ENCODE data around the gene FAM174C. TPM values are rescaled to one million over a fixed set of nuclear protein-coding genes. Genes with fewer than 3 reads are reported as not detected.

Gene FAM174C
- total and polyA plus RNA-seq, 2 donors = 4.9 to 55.9 TPM

- WGBS = 72% methylated on average over 8 of the region's 8 CpGs
- DNase-seq (ENCODE audit: extremely low spot score) = no peak
- Histone ChIP-seq H3K4me1 (ENCODE audit: insufficient read depth) (peaks cover 2% of the 10 kb centered on the region), H3K27ac (ENCODE audit: low read depth) (peak overlapping the region; percentile 65), H3K36me3 (ENCODE audit: insufficient read depth) (peaks cover 11% of the 10 kb centered on the region), H3K4me3 (ENCODE audit: low read depth, low read length) (no peak overlapping the region)
These were observed 17.2 kb upstream of the FAM174C start for GRCh38 chr19:1258163-1258492.

DNA sequence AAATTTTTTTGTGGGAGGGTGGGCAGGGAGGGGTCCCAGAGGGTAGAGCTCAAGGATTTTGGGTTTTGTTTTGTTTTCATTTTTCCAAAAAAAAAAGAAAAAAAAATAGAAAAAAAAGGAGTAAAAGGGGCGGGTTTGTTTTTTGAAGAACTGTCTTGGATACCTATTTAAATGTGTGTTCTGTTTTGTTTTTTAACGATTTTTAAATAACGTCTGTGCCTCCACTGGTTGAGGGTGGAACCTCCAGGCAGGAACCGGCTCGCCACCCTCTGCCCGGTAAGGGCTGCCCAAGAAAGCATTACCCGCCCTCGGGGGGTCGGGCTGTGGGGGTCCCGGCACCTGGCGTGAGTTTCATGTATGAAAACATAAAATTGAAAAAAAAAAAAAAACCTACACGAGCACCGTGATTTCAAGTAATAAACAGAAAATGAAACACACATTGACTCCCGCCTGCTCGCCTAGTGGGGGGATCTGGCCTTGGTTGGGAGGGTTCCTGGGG is 16.6 kb upstream of the FAM174C start:
- Histone ChIP-seq H3K27ac (ENCODE audit: low read depth) (peak overlapping the region; percentile 94), H3K4me3 (ENCODE audit: low read depth, low read length) (no peak overlapping the region), H3K4me1 (ENCODE audit: insufficient read depth) (peaks cover 2% of the 10 kb centered on the region), H3K36me3 (ENCODE audit: insufficient read depth) (peaks cover 11% of the 10 kb centered on the region)
- no peak for DNase-seq (ENCODE audit: extremely low spot score)
- 38% methylated on average over 15 of the region's 15 CpGs for WGBS

DNA sequence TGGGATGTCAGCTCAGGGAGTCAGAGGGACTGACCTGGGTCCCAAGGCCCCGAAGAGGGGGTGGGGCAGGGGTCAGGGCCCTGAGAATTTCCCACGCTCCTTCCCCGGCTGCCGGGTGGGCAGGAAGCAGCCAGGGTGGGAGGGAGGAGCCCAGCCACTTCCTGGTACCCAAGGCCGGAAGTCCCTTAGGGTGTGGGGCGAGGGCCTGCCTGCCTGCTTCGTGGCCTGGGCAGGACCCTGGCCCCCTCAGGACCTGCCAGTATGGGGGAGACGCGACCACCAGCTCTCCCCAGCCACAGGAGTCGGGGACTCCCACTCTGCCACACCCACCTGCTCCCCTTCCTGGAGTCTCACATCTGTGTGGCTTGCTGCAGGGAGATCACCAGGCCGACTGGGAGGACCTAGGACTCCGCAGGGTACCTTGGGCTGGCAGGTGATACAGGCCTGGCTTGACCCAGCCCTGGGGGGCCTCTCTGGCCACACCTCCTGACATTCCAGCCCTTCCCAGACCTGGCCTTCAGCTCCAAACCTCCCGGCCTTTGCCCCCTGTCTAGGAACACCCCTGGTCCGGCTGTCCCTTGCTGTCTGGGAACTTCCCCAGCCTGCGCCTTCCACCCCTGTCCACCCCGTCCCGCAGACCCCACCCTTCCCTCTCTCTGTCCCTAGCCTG is 16.0 kb upstream of the FAM174C start:
- 25% methylated on average over 17 of the region's 17 CpGs for WGBS
- peaks cover 2% of the 10 kb centered on the region for H3K4me1 ChIP-seq (ENCODE audit: insufficient read depth)
- H3K4me3 ChIP-seq (ENCODE audit: low read depth, low read length) = no peak overlapping the region
- peak overlapping the region; percentile 94 for H3K27ac ChIP-seq (ENCODE audit: low read depth)
- DNase-seq (ENCODE audit: extremely low spot score) = no peak
- H3K36me3 ChIP-seq (ENCODE audit: insufficient read depth) = peaks cover 11% of the 10 kb centered on the region

GRCh38 chr19:1259876-1260748 is 15.2 kb upstream of the FAM174C start:
- H3K36me3 ChIP-seq (ENCODE audit: insufficient read depth) = peaks cover 7% of the 10 kb centered on the region
- WGBS = 21% methylated on average over 33 of the region's 33 CpGs
- H3K4me1 ChIP-seq (ENCODE audit: insufficient read depth) = peaks cover 2% of the 10 kb centered on the region
- H3K27ac ChIP-seq (ENCODE audit: low read depth) = peak overlapping the region; percentile 94
- H3K4me3 ChIP-seq (ENCODE audit: low read depth, low read length) = peak overlapping the region; percentile 12
- DNase-seq (ENCODE audit: extremely low spot score) = no peak

GRCh38 chr19:1260749-1261537 is 14.4 kb upstream of the FAM174C start:
- WGBS = under 1% methylated on average over 83 of the region's 83 CpGs
- Histone ChIP-seq H3K4me3 (ENCODE audit: low read depth, low read length) (peak overlapping the region; percentile 44), H3K36me3 (ENCODE audit: insufficient read depth) (peaks cover 3% of the 10 kb centered on the region), H3K27ac (ENCODE audit: low read depth) (peak overlapping the region; percentile 94), H3K4me1 (ENCODE audit: insufficient read depth) (peaks cover 2% of the 10 kb centered on the region)
- peak; percentile 82 for DNase-seq (ENCODE audit: extremely low spot score)

GRCh38 chr19:1261538-1261797 is 13.9 kb upstream of the FAM174C start:
- H3K27ac ChIP-seq (ENCODE audit: low read depth) = peak overlapping the region; percentile 86
- H3K36me3 ChIP-seq (ENCODE audit: insufficient read depth) = peaks cover 3% of the 10 kb centered on the region
- WGBS = 20% methylated on average over 14 of the region's 14 CpGs
- H3K4me1 ChIP-seq (ENCODE audit: insufficient read depth) = peaks cover 2% of the 10 kb centered on the region
- peak overlapping the region; percentile 44 for H3K4me3 ChIP-seq (ENCODE audit: low read depth, low read length)
- no peak for DNase-seq (ENCODE audit: extremely low spot score)

- no peak for DNase-seq (ENCODE audit: extremely low spot score)
- WGBS = 37% methylated on average over 28 of the region's 28 CpGs
- peaks cover 2% of the 10 kb centered on the region for H3K36me3 ChIP-seq (ENCODE audit: insufficient read depth)
- peak overlapping the region; percentile 86 for H3K27ac ChIP-seq (ENCODE audit: low read depth)
- no peak overlapping the region for H3K4me3 ChIP-seq (ENCODE audit: low read depth, low read length)
- H3K4me1 ChIP-seq (ENCODE audit: insufficient read depth) = peaks cover 2% of the 10 kb centered on the region
These were observed 13.3 kb upstream of the FAM174C start for GRCh38 chr19:1261798-1262622.

GRCh38 chr19:1262623-1263123 is 12.7 kb upstream of the FAM174C start:
- no peaks in the 10 kb centered on the region for H3K36me3 ChIP-seq (ENCODE audit: insufficient read depth)
- DNase-seq (ENCODE audit: extremely low spot score) = no peak
- peaks cover 2% of the 10 kb centered on the region for H3K4me1 ChIP-seq (ENCODE audit: insufficient read depth)
- H3K4me3 ChIP-seq (ENCODE audit: low read depth, low read length) = no peak overlapping the region
- H3K27ac ChIP-seq (ENCODE audit: low read depth) = peak overlapping the region; percentile 86
- 62% methylated on average over 21 of the region's 21 CpGs for WGBS

- Histone ChIP-seq H3K27ac (ENCODE audit: low read depth) (no peak overlapping the region), H3K36me3 (ENCODE audit: insufficient read depth) (no peaks in the 10 kb centered on the region), H3K4me3 (ENCODE audit: low read depth, low read length) (no peak overlapping the region), H3K4me1 (ENCODE audit: insufficient read depth) (peaks cover 2% of the 10 kb centered on the region)
- DNase-seq (ENCODE audit: extremely low spot score) = no peak
- WGBS = 78% methylated on average over 5 of the region's 5 CpGs
These were observed 12.1 kb upstream of the FAM174C start for GRCh38 chr19:1263188-1263587.

- Histone ChIP-seq H3K27ac (ENCODE audit: low read depth) (peak overlapping the region; percentile 28), H3K36me3 (ENCODE audit: insufficient read depth) (no peaks in the 10 kb centered on the region), H3K4me1 (ENCODE audit: insufficient read depth) (no peaks in the 10 kb centered on the region), H3K4me3 (ENCODE audit: low read depth, low read length) (no peak overlapping the region)
- 66% methylated on average over 26 of the region's 26 CpGs for WGBS
- no peak for DNase-seq (ENCODE audit: extremely low spot score)
These were observed 10.3 kb upstream of the FAM174C start for GRCh38 chr19:1264801-1265614.

DNA sequence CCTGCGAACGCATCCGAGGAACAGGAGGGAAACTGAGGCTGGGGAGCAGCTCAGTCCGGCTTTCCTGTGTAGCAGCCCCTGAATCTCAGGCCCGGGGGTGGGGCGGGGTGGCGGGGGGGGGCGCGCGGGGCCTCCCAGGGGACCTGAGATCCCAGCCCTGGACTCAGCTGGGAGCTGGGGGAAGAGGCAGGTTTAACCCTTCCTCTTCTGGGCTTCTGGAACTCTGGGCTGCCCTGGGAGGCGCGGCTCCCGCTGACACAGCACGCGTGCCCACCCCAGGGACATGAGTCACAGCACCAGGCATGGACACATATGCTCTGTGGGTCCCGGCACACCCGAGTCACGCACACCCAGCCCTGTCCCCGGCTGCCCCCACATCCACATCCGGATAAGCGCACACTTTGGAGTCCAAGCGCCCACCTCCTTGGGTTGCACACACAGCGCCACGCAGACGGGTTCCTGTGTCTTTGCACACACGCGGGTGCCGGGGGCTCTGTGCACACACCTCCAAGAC is 9.7 kb upstream of the FAM174C start:
- no peak for DNase-seq (ENCODE audit: extremely low spot score)
- H3K4me3 ChIP-seq (ENCODE audit: low read depth, low read length) = no peak overlapping the region
- WGBS = 7% methylated on average over 28 of the region's 28 CpGs

More for the DNA sequence above, 9.7 kb upstream of the FAM174C start:
- no peaks in the 10 kb centered on the region for H3K4me1 ChIP-seq (ENCODE audit: insufficient read depth)
- peak overlapping the region; percentile 68 for H3K27ac ChIP-seq (ENCODE audit: low read depth)
- H3K36me3 ChIP-seq (ENCODE audit: insufficient read depth) = no peaks in the 10 kb centered on the region

Measured in urinary bladder (tissue), 4 donors.